CD4-positive, alpha-beta memory T cell (primary cell): Measurements from ENCODE around the gene AGK. TPM values are rescaled to one million over a fixed set of nuclear protein-coding genes. Genes with fewer than 3 reads are reported as not detected.

Source experiments
- CTCF ChIA-PET: fragments of 350-600 bp; sonication (Branson Sonifier 250); formaldehyde crosslinking; loops from one replicate; lab custom pipeline; 2021; ENCODE audit warnings: inconsistent platforms; ENCODE audit not compliant: partially characterized antibody; lab: Charles Lee
- POLR2A ChIA-PET: fragments of 350-600 bp; sonication (Branson Sonifier 250); formaldehyde crosslinking; loops from one replicate; lab custom pipeline; 2021; ENCODE audit not compliant: partially characterized antibody; lab: Charles Lee
- DNase-seq, 5 donors: peaks; one replicate each; pipeline versions ENCODE4 v3.0.0 to v3.0.0-alpha.2; 2020 to 2022; ENCODE audit warnings: mixed read lengths in 1 of 5
- H3K27ac ChIP-seq: one replicate; pipeline ENCODE4 v1.7.0; 2013; ENCODE audit warnings: low read depth, low read length
- H3K27me3 ChIP-seq: 2 replicates; pipeline ENCODE4 v1.7.0; 2013; ENCODE audit warnings: mild to moderate bottlenecking, low read length, moderate library complexity; ENCODE audit not compliant: insufficient read depth
- H3K36me3 ChIP-seq: 2 replicates; pipeline ENCODE4 v1.7.0; 2013; ENCODE audit warnings: mild to moderate bottlenecking, low read length, moderate library complexity; ENCODE audit not compliant: insufficient read depth
- H3K4me1 ChIP-seq: 2 replicates; pipeline ENCODE4 v1.7.0; 2013; ENCODE audit warnings: mild to moderate bottlenecking, low read length, moderate library complexity; ENCODE audit not compliant: insufficient read depth
- H3K4me3 ChIP-seq, 2 donors: one replicate each; pipeline ENCODE4 v1.7.0; 2013; ENCODE audit warnings: low read length in 2 of 2, mild to moderate bottlenecking in 1 of 2
- H3K9me3 ChIP-seq, 2 donors: one replicate each; pipeline ENCODE4 v1.7.0; 2013; ENCODE audit warnings: low read length in 2 of 2, control low read depth in 1 of 2; ENCODE audit not compliant: control insufficient read depth in 1 of 2
- H3K27ac Mint-ChIP-seq, 7 donors: one replicate each; pipeline ENCODE4 v1.8.0; 2020 to 2021; ENCODE audit warnings: mixed read lengths in 7 of 7, mild to moderate bottlenecking in 6 of 7, inconsistent platforms in 3 of 7, moderate library complexity in 3 of 7
- H3K27me3 Mint-ChIP-seq, 2 donors: one replicate each; pipeline ENCODE4 v1.8.0; 2020 to 2021; ENCODE audit warnings: mixed read lengths in 2 of 2
- H3K36me3 Mint-ChIP-seq, 2 donors: one replicate each; pipeline ENCODE4 v1.8.0; 2020 to 2021; ENCODE audit warnings: mixed read lengths in 2 of 2, inconsistent platforms in 1 of 2, mild to moderate bottlenecking in 1 of 2
- H3K4me1 Mint-ChIP-seq, 4 donors: one replicate each; pipeline ENCODE4 v1.8.0; 2020 to 2021; ENCODE audit warnings: mixed read lengths in 4 of 4, mild to moderate bottlenecking in 1 of 4
- H3K4me3 Mint-ChIP-seq, 8 donors: one replicate each; pipeline ENCODE4 v1.8.0; 2020 to 2021; ENCODE audit warnings: mixed read lengths in 8 of 8, mild to moderate bottlenecking in 7 of 8, moderate library complexity in 6 of 8, inconsistent platforms in 3 of 8
- H3K9me3 Mint-ChIP-seq, 8 donors: one replicate each; pipeline ENCODE4 v1.8.0; 2020 to 2021; ENCODE audit warnings: mixed read lengths in 8 of 8, mild to moderate bottlenecking in 5 of 8, inconsistent platforms in 3 of 8, moderate library complexity in 1 of 8
- intact Hi-C: fragments of 100-400 bp; cut with micrococcal nuclease; formaldehyde crosslinking; loops from one replicate; pipeline ENCODE4 v1.15.1; 2023
- polyA plus RNA-seq, 2 donors: library from polyadenylated mRNA; unstranded; fragments of 300-500 nt; fragmentation: Illumina TruSeq; gene quantifications; one replicate each; pipeline ENCODE4 v1.2.3, GENCODE V29; 2021
- total RNA-seq, 2 experiments: library from RNA; stranded (reverse); gene quantifications; one replicate each; pipeline ENCODE4 v1.2.3, GENCODE V29; 2021

The AGK gene
- total and polyA plus RNA-seq, 4 experiments from 2014 or later, result 28.1 to 33.8 (median 29.2) TPM

GRCh38 chr7:141695803-141696289, 144.6 kb downstream of the AGK start:
- H3K4me1 Mint-ChIP-seq, result peaks cover 61 to 75% (median 70%) of the 10 kb centered on the region in 4 donors
- intact Hi-C loops, result no loop called here
- H3K4me1 ChIP-seq, result peaks cover 38% of the 10 kb centered on the region
- POLR2A ChIA-PET, result interaction anchor here (1.4 kb wide), 1 partner anchor 42 kb away, joined by 9 read pairs; the partner anchor contains the start of gene SSBP1
- no peaks in the 10 kb centered on the region for H3K36me3 ChIP-seq
- no peaks in the 10 kb centered on the region for H3K27me3 ChIP-seq
- H3K36me3 Mint-ChIP-seq, result peaks cover 9 to 16% of the 10 kb centered on the region in 2 donors
- H3K27me3 Mint-ChIP-seq, result no peaks in the 10 kb centered on the region
- peak overlapping the region in 1 of 7 donors; percentile 43 for H3K27ac Mint-ChIP-seq
- no peak overlapping the region for H3K4me3 ChIP-seq
- H3K9me3 Mint-ChIP-seq, result peaks cover 0 to 2% (median 0%) of the 10 kb centered on the region in 8 donors
- H3K9me3 ChIP-seq, result no peaks in the 10 kb centered on the region
- DNase-seq, result no peak
- no peak overlapping the region for H3K27ac ChIP-seq
- no peak overlapping the region for H3K4me3 Mint-ChIP-seq
- CTCF ChIA-PET, result no interaction called here

- no peak overlapping the region for H3K4me3 Mint-ChIP-seq
- H3K27ac Mint-ChIP-seq, result peak overlapping the region in 3 of 7 donors; percentile 22 to 57 (median 30)
- Histone ChIP-seq H3K27ac (no peak overlapping the region), H3K36me3 (no peaks in the 10 kb centered on the region), H3K4me1 (peaks cover 41% of the 10 kb centered on the region), H3K27me3 (no peaks in the 10 kb centered on the region), H3K9me3 (no peaks in the 10 kb centered on the region), H3K4me3 (no peak overlapping the region)
- H3K4me1 Mint-ChIP-seq, result peaks cover 63 to 78% (median 71%) of the 10 kb centered on the region in 4 donors
- intact Hi-C loops, result no loop called here
- H3K9me3 Mint-ChIP-seq, result peaks cover 0 to 2% (median 0%) of the 10 kb centered on the region in 8 donors
- peaks cover 9 to 19% of the 10 kb centered on the region in 2 donors for H3K36me3 Mint-ChIP-seq
- ChIA-PET POLR2A (interaction anchor here (1.4 kb wide), 1 partner anchor 42 kb away, joined by 9 read pairs; the partner anchor contains the start of gene SSBP1), CTCF (no interaction called here)
- H3K27me3 Mint-ChIP-seq, result no peaks in the 10 kb centered on the region
- no peak for DNase-seq
Measured at GRCh38 chr7:141696348-141696747, 145.1 kb downstream of the AGK start.

- Histone ChIP-seq H3K27ac (no peak overlapping the region), H3K4me3 (no peak overlapping the region), H3K9me3 (no peaks in the 10 kb centered on the region), H3K27me3 (no peaks in the 10 kb centered on the region), H3K36me3 (no peaks in the 10 kb centered on the region), H3K4me1 (peaks cover 41% of the 10 kb centered on the region)
- Mint-ChIP-seq H3K4me3 (no peak overlapping the region), H3K4me1 (peaks cover 59 to 79% (median 68%) of the 10 kb centered on the region in 4 donors), H3K9me3 (peaks cover 0 to 2% (median 0%) of the 10 kb centered on the region in 8 donors), H3K27me3 (no peaks in the 10 kb centered on the region), H3K36me3 (peaks cover 9 to 19% of the 10 kb centered on the region in 2 donors), H3K27ac (no peak overlapping the region)
- intact Hi-C loops, result no loop called here
- DNase-seq, result no peak
- ChIA-PET POLR2A (no interaction called here), CTCF (interaction anchor here (6.5 kb wide), 1 partner anchor 38 kb away, joined by 67 read pairs; the partner anchor contains the start of gene SSBP1)
Measured at GRCh38 chr7:141697211-141697871, 146.1 kb downstream of the AGK start.

DNA sequence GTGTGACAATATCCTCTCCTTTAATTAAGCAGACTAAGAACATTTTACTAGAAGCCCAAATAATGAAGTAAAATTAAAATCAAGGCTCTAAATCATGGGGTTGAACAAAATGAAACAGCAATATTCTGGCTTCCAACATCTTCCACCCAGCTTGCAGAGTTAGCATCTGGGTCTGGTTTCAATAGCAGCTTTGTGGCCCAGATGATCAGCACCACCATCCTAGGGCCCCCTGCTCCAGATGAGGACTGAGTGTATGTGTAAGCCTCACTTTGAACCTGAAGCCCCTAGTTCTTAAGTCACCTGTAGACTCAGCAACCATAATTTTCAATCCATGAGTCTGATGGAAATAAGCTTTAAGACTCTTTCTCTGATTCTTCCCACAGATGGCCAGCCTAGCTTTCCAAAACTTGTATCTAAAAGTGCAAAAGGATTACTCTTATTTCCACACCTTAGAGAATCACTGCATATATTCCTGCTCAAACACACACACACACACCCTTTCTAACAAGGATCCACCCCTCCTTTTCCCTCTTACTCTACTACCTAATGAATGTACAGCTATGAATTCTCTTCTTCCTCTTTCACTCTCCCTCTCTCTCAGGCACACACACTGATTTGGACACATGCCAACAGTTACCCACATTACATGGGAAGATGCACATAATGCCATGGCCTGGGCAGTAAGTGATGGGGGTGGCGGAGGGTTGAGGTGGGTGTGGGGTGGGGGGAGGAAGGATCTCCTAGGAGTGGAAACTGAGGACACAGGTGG, 147.2 kb downstream of the AGK start:
- Histone ChIP-seq H3K4me3 (no peak overlapping the region), H3K4me1 (peaks cover 44% of the 10 kb centered on the region), H3K36me3 (no peaks in the 10 kb centered on the region), H3K27me3 (no peaks in the 10 kb centered on the region), H3K9me3 (no peaks in the 10 kb centered on the region), H3K27ac (no peak overlapping the region)
- intact Hi-C loops, result no loop called here
- Mint-ChIP-seq H3K9me3 (peaks cover 0 to 2% (median 0%) of the 10 kb centered on the region in 8 donors), H3K4me3 (peak overlapping the region in 5 of 8 donors; percentile 1 to 18 (median 8)), H3K4me1 (peaks cover 56 to 80% (median 66%) of the 10 kb centered on the region in 4 donors), H3K27ac (peak overlapping the region in 4 of 7 donors; percentile 5 to 70 (median 58)), H3K36me3 (peaks cover 9 to 16% of the 10 kb centered on the region in 2 donors), H3K27me3 (no peaks in the 10 kb centered on the region)
- CTCF ChIA-PET, result interaction anchor here (0.7 to 6.5 kb wide), 2 partner anchors 37 to 44 kb away, joined by 3 to 67 read pairs; partner anchors contain the start of gene SSBP1
- DNase-seq, result no peak
- POLR2A ChIA-PET, result interaction anchor here (0.8 kb wide), 1 partner anchor 39 kb away, joined by 4 read pairs; the partner anchor contains the start of gene SSBP1

DNA sequence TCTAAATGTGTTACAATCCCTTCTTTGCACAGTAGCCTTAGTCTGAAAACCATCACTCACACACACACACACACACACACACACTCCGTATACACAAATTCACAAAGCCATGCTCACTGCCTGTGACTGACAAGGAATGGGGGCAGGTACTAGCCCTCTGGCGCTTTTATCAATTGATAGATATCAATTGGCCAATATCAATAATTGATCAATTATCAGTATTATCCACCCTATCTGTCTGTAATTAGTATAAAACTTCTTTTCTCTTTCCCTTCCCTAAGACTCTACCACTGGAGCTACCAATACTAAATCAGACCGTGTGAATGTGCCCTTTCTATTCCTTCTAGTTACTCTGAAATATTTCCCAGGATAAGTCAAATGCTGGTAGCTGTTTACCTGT, 148.7 kb downstream of the AGK start:
- H3K36me3 ChIP-seq, result no peaks in the 10 kb centered on the region
- peaks cover 44% of the 10 kb centered on the region for H3K4me1 ChIP-seq
- intact Hi-C loops, result loop anchor here (10.0 kb wide), 1 partner anchor 145 kb away; the partner anchor contains the start of gene AGK
- H3K4me3 Mint-ChIP-seq, result peak overlapping the region; percentile 87 to 94 (median 90)
- H3K36me3 Mint-ChIP-seq, result peaks cover 4 to 14% of the 10 kb centered on the region in 2 donors
- H3K4me3 ChIP-seq, result no peak overlapping the region
- ChIA-PET CTCF (interaction anchor here (3.7 to 6.5 kb wide), 2 partner anchors 36 to 45 kb away, joined by 16 to 67 read pairs; partner anchors contain the start of gene SSBP1), POLR2A (interaction anchor here (3.8 kb wide), 1 partner anchor 38 kb away, joined by 89 read pairs; the partner anchor contains the start of gene SSBP1)
- no peaks in the 10 kb centered on the region for H3K27me3 ChIP-seq
- peaks cover 48 to 77% (median 59%) of the 10 kb centered on the region in 4 donors for H3K4me1 Mint-ChIP-seq
- no peaks in the 10 kb centered on the region for H3K9me3 ChIP-seq
- H3K27me3 Mint-ChIP-seq, result peaks cover 0 to 2% of the 10 kb centered on the region in 2 donors
- H3K9me3 Mint-ChIP-seq, result peaks cover 0 to 2% (median 0%) of the 10 kb centered on the region in 8 donors
- peak overlapping the region; percentile 80 to 95 (median 93) for H3K27ac Mint-ChIP-seq
- no peak overlapping the region for H3K27ac ChIP-seq
- DNase-seq, result no peak

DNA sequence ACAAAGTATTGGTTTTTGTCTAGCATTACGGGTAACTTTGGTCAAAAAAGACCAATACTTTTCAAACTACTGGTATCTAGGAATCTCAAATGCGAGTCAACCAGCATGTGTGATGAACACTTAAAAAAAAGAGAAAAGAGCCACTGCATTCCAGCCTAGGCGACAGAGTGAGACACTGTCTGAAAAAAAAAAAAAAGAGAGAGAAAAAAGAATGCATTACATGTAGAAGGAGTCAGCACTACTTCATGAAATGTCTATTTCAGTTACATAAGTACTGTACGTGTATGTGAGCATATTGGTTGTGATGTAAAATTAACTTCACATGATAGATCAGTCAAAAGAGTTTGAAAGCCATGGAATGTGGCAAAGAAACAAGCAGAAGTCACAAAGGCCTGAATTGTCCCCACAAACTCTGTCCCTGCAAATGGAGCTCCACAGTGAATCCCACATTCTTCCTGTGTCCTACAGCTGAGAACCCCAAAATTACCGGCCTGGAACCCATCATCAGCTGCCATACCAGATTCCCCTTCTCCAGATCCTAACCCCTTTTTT, 149.2 kb downstream of the AGK start:
- no peak for DNase-seq
- CTCF ChIA-PET, result interaction anchor here (1.0 to 6.5 kb wide), 4 partner anchors 35 to 49 kb away, joined by 3 to 67 read pairs (median 10); partner anchors contain the start of gene SSBP1
- H3K36me3 Mint-ChIP-seq, result peaks cover 4 to 14% of the 10 kb centered on the region in 2 donors
- peak overlapping the region; percentile 87 to 94 (median 90) for H3K4me3 Mint-ChIP-seq
- no peaks in the 10 kb centered on the region for H3K9me3 ChIP-seq
- intact Hi-C loops, result loop anchor here (10.0 kb wide), 1 partner anchor 146 kb away; the partner anchor contains the start of gene AGK
- H3K4me1 Mint-ChIP-seq, result peaks cover 45 to 73% (median 55%) of the 10 kb centered on the region in 4 donors
- H3K4me3 ChIP-seq, result peak overlapping the region in 1 of 2 donors; percentile 56
- POLR2A ChIA-PET, result interaction anchor here (1.1 to 3.8 kb wide), 5 partner anchors 9 to 686 kb away, joined by 3 to 89 read pairs (median 4); partner anchors contain the start of genes MRPS33 and SSBP1
- H3K27ac ChIP-seq, result peak overlapping the region; percentile 58
- H3K27me3 ChIP-seq, result no peaks in the 10 kb centered on the region
- peaks cover 0 to 2% of the 10 kb centered on the region in 2 donors for H3K27me3 Mint-ChIP-seq
- H3K27ac Mint-ChIP-seq, result peak overlapping the region; percentile 80 to 95 (median 93)
- H3K9me3 Mint-ChIP-seq, result peaks cover 0 to 2% (median 0%) of the 10 kb centered on the region in 8 donors
- no peaks in the 10 kb centered on the region for H3K36me3 ChIP-seq
- peaks cover 44% of the 10 kb centered on the region for H3K4me1 ChIP-seq
